Activated CD8-positive, alpha-beta memory T cell treated with anti-CD3 and anti-CD28 coated beads, Interleukin-2, amount 50 U/mL, for 24 hours (primary cell): ENCODE data around the gene C9orf85.
"Not testable (repeated sequence)": the region's sequence is repeated elsewhere in the genome, so short reads cannot be mapped to it uniquely, and the experiment has no call there.

Experiments
- DNase-seq: peaks from one replicate; pipeline ENCODE4 v3.0.0-alpha.2; 2020; ENCODE audit errors: extremely low read depth

C9orf85 gene

GRCh38 chr9:72006501-72006900 lies 95.1 kb downstream of the C9orf85 start:
- no peak for DNase-seq

- DNase-seq = not testable (repeated sequence)
These were observed 96.3 kb downstream of the C9orf85 start for GRCh38 chr9:72007726-72008125.

- no peak for DNase-seq
These were observed 101.2 kb downstream of the C9orf85 start for GRCh38 chr9:72012646-72013045.

GRCh38 chr9:72013292-72013760 lies 101.9 kb downstream of the C9orf85 start:
- DNase-seq = no peak

- DNase-seq = no peak
These were observed 111.4 kb downstream of the C9orf85 start for GRCh38 chr9:72022841-72023240.
